IPS-NIHi7 (cell line): ENCODE results near the gene ATP5F1B.
"Not testable (repeated sequence)": the region's sequence is repeated elsewhere in the genome, so short reads cannot be mapped to it uniquely, and the experiment has no call there.

ENCODE experiments used
- DNase-seq: peaks from one replicate; pipeline ENCODE4 v3.0.0; 2012; ENCODE audit warnings: mixed read lengths; ENCODE audit errors: extremely low spot score

Gene ATP5F1B

DNA sequence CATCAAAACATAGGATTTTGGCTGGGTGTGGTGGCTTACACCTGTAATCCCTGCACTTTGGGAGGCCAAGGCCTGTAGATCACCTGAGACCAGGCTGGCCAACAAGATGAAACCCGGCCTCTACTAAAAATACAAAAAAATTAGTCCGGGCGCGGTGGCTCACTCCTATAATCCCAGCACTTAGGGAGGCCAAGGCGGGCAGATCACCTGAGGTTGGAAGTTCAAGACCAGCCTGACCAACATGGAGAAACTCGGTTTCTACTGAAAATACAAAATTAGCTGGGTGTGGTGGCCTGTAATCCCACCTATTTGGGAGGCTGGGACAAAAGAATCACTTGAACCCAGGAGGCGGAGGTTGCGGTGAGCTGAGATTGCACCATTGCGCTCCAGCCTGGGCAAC lies 2.2 kb upstream of the ATP5F1B start:
- not testable (repeated sequence) for DNase-seq

DNA sequence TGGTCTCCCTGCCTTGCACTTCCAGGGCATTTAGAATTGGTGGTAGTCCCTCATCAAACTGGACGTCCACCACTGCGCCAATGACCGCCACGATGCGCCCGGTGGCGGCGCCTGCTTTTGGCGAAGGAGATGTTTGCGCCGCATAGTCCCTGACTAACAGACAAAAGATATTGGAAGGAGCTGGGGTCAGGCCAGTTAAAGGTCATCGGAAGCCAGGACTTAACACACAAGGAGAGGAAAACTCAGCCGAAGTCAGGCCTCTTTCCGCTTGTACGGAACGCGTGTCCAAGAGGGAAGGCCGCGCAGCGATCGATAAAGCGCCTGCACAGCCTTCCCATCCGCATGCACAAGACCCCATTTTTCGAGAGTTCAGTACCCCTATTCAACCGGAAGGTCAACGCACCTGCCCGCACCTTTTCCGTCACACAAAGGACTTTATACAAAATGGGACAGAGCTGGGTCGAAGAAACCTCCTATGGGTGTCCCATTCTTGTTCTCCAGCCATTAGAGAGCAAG lies 525 bp downstream of the ATP5F1B start:
- DNase-seq = no peak

DNA sequence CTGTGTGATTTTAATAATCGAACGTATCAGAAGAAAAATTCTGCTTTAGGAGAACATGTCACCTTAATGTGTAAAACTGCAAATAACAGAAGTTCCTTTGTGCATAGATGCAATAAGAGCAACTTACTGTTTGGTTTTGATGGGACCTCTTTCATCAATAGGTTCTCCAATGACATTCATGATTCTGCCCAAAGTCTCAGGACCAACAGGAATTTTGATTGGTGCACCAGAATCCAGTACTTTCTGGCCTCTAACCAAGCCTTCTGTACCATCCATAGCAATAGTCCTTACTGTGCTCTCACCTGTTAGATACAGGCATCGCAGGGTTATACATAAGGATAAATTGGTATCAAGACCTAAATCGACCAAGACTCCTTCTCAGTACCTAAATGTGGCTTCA lies 1.1 kb downstream of the ATP5F1B start:
- DNase-seq = no peak

DNA sequence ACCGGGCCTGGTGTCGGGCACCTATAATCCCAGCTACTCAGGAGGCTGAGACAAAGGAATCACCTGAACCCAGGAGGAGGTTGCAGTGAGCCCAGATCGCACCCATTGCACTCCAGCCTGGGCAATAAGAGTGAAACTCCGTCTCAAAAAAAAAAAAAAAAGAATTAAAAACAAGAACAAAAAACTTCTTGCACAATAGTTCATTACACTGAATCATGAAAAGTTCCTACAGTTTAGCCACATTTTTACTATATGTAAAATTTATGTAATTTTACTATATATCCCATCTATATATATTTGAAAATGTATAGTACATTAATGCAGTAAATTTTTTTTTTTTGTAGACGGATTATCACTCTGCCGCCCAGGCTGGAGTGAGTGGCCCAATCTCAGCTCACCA lies 4.6 kb downstream of the ATP5F1B start:
- no peak for DNase-seq

DNA sequence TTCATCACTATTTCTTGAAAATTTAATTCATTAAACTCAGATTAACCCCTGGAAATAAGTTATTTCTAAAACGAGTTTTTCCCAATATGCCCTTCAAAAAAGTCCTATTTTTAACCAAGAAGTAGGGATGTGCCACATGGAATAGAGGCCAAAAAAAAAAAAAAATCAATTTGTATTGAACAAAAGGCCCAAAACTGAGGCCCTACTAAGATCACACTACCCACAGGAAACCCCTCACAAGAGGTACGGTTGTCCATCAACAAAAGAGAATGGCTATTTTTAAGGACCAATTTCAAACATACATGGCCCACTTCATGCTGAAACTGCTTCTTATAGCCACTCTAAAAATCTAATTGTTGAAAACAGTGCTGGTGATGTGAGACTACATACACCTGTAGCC lies 8.2 kb downstream of the ATP5F1B start:
- DNase-seq = no peak

DNA sequence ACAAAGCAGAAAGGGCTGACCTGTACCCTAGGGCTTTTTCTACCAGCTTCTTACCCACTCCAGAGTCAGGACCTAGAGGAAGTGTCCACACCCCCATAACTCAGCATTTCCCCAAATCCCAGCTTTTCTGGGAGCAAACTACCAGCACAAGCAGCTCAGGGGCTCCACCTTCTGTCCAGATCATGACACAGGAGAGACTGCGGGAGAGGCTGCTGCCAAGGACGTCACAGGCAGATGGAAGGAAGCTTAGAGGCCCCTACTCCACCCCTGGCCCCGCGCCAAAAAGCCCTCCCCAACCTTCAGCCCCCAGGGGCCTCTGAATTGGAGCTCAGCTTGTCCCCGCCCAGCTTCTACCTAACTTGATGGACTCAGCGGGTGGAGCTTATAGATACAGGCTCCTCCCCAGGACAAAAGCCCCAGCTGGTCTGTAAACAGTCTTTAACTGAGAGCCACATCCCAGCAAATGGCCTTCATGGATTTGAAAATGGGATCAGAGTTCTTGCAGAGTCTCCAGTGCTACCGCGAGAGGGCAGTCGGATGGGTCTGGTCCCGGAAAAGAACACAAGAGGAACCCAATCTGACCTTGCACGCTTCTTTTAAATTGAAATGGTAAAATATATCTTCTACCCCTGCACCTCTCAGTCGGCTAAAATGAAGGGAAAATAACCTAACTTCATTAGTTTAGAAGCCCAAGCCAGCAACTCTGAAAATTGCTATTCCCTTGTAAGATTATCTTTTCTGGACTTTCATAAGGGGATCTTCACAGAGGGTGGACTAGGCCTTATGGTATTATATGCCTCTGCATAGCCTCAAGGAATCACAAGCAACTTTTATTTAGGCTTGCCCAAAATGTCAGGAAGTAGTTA lies 8.9 kb downstream of the ATP5F1B start:
- DNase-seq = peak; percentile 92

DNA sequence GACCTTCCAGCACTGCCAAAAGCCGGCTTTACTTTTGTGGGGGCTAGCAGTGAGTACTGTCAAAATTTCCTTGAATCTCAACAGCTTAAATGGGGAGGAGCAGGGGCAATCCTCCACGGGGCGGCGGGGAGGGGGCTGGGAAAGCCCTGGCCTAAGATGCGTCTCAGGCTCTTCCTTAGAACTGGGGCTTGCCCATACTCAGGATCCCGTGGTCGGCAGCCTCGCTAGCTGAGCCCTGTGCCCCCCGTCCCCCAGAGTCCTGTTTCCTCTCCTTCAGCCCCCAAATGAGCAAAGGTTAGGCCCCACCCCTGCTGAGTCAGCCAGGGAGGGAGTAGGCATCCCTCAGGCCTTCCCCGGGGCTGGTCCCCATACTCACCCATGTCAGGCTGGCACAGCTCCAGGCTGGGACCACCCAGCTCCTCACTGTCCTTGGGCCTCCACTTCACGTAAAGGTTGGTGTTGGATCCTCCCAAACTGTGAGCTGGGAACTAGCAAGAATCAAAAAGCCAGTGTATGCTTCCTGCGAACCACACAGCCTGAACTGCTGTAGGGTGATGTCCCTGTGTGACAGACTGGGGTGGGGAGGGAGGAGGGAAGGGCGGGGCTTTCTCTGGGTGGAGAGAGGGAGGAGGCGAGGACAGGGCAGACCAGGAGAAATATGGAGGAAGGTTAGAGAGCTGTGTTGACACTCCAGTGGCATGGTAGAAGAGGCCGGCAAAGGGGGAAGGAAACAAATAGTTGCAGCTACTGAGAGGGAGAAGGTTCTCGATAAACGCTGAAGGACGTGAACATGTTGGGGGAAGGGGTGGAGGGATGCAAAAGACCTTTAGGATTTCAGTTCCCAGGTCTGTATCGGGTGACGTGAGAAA lies 9.7 kb downstream of the ATP5F1B start:
- DNase-seq = peak; percentile 73

DNA sequence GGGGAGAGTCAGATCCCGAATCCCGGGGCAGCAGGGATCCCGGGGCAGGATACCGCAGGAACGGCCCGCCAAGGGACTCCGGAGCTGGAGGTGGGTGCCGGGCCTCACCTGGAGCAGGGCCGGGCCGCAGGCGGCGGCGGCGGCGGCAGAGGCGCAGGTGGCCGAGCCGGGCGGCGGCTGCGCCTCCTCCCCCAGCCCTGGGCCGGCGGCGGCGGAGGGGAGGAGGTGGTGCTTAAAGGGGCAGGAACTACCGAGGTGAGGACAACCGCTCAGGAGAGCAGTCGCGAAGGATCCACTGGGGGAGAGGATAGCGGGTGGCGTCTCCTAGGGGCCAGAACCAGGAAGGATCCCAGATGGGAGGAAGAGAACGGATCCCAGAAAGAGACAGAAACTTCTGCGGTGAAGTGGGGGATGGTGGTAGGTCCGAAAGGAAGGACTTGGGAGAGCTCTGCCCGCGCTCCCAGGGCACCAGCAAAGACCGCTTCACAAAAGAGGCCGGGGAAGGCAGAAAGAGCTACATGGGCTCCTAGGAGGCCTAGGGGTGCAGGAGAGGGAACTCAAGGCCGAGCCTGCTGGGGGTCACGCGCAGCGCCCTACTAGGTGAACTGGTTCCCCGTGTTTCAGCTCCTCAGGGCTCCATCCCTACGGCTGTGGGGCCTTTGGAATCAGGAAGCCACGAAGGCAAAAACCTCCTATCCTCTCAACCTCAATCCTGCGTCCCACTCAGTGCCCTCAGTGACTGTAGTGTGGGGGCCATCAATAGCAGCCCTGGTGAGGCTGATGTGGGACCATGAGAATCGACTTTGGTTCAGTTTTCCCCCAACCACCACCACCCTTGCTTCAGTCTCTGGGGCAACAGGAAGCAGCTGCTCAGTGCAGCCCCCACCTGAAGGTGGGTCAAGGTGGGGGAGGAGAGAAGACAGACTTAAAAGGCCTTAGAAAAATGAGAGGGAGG lies 10.7 kb downstream of the ATP5F1B start:
- DNase-seq = peak; percentile 69

DNA sequence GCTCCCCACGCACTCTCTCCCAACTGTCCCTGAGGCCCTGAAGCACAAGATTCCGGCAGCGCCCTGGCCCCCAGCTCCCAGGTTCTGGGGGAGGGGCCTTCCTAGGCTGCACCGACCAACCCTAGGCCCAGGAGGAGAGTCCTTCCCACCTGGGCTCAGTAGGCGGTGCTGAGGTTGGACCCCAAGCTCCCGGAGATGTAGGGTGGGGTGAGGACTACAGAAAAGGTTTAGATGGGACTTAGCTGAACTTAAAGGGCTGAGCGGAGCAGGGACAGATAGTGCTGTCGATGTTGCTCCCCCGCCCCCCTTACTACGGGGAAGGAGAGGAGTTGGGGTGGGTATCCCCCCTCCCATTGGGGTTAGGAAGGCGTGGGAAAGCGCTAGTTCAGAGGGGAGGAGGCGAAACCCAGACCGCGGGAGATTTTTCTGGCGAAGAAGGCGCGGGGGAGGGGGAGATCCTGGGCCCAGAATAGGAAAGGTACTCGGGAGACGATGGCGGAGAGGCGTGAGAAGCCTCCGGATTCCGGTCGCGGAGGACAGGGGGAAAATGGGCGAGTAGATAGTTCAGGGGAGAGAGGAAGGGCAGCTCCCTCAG lies 11.4 kb downstream of the ATP5F1B start:
- peak; percentile 76 for DNase-seq

DNA sequence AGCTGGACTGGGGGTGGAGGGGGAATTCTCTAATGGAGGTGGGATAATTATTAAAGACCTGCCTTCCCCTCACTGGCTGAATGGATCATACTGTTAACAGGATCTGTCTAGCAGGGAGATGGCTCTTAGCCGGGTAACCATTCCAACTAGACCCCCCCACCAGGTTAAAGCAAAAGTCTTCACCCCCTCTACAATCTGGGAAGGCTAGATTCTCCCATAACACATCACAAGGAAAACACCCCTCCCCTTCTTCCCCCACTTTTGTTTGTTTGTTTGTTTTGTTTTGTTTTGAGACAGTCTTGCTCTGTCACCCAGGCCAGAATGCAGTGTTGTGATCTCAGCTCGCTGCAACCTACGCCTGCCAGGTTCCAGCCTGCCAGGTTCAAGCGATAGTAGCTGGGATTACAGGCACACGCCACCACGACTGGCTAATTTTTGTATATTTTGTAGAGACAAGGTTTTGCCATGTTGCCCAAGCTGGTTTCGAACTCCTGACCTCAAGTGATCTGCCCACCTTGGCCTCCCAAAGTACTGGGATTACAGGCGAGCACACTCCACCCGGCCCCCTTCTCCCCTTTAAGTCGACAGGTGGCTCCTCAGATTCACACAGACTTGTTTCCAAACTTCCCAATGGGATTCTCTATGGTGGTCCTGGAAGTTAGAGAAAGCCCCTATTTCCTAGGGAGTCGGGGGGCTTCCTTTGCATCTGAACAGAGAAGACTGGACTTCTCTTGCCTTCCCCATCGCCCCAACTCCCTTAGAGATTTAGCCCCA lies 12.1 kb downstream of the ATP5F1B start:
- no peak for DNase-seq

DNA sequence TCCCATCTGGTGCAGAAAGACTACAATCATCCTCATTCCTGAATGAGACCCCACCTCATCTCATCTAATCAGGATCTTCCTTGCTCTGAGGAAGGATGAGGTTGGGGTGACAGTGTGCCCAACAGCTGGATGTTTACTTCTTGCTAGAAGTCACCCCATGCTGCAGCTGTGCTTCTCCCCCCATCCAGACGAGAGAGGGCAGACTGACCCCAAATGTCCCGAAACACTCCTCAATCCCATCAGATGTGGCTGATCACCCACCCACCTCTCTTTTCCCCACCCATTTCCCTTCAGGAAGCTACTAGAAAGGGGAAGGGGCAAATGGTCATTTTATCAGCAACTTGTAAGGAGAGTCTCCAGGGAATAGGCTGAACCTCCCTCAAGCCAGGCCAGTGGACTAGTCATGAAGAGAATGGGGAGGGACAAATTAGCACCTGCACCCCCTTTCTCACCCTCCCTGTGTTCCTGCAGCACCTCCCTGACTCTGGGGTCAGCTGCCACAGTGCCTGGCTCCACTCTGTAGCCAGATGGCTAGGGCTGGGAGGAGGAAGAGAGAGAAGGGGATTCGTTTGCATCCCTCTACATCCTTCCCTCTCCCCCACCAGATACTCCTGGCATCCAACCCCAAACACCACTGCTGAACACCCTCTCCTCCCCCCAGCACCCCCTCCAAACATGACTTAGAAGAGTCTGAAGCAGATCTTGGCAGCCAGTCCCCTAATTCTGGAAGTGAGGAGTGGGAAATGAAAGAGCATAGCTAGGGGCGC lies 12.9 kb downstream of the ATP5F1B start:
- DNase-seq = no peak

DNA sequence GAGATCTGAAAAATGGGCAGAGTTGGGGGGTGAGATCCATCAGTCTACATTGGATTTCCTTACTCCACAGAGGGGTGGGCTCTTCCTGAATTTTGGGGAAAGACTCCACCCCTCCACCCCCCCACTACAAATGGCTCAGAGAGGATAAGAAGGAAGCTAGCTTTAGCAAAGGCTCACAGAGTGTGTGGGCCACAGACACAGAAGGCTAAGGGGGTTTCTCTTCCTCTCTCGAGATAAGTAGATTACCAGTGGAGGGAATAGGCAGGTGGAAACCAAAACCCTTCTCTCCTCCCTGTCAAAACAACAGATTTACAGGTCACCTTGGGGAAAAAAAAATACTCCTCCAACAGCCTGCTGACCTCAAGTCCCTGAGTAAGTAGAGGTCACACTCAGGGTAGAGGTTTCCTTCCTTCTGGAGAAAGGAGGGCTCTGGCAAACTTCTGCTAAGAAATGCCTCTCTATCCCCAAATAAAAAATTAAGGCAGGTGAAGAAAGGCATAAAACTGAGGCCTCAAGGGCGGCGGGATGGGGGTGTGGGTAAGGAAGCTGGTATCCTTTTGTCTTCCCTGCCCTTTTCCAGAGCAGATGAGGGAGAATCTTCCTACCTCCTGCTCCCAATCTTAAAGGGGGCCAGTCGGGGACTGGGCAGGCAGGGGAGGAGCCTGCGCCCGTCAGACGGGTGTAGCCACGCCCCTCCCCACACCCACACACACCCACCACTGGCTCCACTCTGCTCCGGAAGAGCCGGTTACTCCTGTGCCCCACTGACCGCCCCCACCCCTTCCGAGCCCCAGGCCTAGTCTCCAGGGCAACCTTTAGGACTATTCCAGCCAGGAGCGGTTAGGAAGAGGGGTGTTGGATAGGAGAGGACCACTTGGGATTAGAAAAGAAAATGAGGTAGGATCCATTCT lies 13.7 kb downstream of the ATP5F1B start:
- DNase-seq = peak; percentile 83

DNA sequence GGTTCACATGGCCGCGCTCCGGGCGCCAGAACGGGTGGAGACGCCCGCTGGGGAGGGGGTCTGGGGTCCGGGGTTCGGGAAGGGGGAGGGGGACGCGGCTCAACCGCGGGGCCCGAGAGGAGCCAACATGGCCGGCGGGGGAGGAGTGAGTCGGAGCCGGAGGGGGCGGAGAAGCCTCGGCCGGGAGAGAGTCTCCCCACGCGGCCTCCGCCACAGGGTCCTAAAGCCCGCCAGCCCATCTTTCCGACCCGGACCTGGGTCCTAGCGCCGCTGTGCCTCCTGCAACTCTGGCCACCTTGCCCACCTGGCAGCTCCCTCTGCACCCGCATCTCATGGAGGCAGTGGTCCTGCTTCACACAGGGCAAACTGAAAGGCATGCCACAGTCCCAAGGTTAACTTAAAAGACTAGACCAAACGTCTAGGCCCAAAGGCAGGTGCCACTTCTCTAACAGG lies 15.6 kb downstream of the ATP5F1B start, which contains the start of gene BAZ2A:
Gene BAZ2A, minus strand, starts transcription at position 147 of the 453 bp plus-strand sequence. CDS start 12,796 bp downstream, outside the sequence.
- peak; percentile 95 for DNase-seq

DNA sequence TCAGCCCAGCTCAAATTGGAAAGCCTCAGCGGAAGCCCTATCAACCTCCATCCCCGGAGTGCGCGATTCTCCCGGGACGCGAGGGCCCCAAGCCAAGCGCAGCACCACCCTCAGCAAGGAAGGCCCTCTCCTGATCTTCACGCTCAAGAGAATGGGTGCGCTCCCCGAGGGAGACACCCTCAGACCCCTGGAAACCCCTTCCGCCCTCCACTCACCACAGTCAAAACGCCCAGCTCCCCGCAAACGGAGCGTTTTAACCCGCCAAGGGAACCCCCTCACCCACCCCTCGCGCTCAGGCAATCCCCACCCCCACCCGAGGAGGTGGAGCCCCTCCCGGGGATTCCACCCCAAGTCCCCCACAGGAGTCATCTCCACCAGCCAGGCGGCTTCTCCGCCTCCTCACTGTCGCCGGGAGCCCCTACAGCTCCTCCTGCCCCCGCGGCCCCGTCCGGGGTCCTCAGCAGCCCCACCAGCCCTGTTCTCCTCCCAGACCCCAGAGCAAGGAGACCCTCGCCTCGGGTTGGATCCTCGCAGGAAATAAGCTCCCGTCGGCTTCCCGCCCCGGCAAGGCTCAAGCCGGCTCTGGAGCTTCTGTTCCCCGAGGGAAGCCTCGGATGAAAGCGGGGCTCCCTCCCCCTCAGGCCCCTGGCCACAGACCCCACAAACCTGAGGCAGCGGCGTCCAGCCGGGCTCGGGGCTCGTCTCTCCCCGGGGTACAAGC lies 16.2 kb downstream of the ATP5F1B start:
- DNase-seq = no peak

DNA sequence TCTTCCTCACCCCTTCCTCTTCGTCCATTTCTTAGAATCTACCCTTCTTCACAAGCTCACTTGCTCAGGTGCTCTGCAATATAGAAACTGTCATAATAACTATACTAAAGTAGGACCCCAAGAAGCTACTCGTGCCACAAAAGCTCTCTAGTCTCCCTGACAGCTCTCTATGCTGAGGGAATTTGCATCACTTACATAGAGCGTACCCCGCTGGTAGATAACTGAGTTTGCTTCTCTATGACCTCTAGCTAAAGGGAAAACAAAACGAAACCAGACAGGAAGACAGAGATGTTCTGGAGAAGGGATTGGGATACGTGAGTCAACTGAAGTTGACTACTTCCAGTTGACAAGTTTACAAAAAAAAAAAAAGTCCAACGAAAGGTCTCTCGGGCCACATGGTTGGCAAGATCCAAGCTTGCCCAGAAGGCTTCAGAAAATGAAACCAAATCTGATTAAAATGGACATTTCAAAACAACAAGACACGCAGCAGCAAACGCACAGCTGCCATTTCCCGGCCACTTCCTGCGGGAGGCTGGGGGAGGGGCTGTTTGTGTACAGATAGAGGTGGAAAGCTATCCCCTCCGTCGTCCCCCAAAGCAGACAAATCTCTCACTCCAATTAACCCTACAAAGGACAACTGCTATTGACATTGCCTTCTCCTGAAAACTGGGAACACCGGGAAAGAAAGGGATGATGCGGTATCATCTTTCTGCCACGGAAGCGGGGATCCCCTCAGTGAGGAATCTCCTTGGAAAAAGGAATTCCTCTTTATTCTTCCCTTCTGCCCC lies 16.9 kb downstream of the ATP5F1B start:
- DNase-seq = peak; percentile 37

DNA sequence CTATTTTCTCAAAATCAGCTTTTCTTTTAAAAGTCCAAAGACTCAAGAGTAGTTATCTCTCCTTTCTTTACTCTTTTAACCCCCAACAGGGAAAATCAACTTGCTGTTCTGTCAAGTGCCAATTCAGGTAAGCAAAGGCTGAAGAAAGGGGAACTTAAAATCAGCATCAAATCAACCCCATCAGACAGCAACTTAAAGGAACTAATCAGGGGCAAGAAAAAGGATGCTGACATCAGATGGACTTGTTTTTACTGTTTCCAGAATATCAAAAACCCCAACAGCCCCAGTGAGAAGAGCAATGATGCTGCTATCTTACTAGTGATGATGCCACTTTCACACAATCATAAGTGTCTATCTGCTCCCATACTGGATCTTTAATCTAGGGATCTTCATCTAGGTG lies 19.1 kb downstream of the ATP5F1B start:
- no peak for DNase-seq

DNA sequence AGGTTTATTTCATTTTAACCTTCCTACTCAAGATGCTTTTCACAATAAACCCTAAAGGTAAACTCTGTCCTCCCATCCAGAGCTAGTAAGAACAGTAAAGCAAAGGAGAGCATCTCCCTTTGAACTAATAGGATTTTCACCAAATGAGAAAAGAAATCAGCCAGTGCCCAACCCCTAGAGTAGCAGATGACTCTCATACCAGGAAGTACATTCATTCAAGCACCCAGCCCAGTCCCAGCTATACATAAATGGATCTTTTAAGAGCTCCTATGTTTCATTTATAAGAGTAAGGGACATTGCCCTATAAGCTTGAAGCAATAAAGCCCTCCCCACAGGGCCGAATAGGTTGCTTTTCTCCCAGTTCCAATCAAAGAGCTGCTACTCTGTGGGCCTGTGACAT lies 23.2 kb downstream of the ATP5F1B start:
- DNase-seq = no peak
